Fibroblast of peridontal ligament (primary cell): Measurements from ENCODE around the gene SLC6A3.
"Not testable (repeated sequence)": the region's sequence is repeated elsewhere in the genome, so short reads cannot be mapped to it uniquely, and the experiment has no call there.

Experiments used
- DNase-seq: peaks from one replicate; pipeline ENCODE4 v3.0.0-alpha.2; 2010; ENCODE audit errors: extremely low read depth

Gene SLC6A3

DNA sequence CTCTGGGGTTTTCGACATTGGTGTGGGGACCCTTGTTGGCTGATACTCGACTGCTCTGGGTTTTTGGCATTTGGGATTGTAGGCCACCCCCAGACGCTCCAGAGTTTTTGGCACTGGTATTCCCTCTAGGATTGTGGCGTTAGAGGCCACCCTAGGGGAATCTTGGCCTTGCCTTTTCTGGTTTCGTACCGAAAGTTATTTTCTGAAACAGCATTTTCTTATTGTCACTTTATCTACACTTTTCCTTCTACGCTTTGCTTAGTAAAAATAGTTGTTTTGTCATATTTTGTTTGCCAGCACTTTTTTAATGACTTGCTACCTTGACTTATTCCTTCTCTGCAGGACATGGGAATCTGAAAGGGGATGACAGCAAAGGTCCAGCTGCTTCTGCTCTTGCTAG is 75.2 kb downstream of the SLC6A3 start:
- no peak for DNase-seq

GRCh38 chr5:1368756-1369155 is 76.5 kb downstream of the SLC6A3 start:
- no peak for DNase-seq

- no peak for DNase-seq
Observed at GRCh38 chr5:1368236-1368635, 77.0 kb downstream of the SLC6A3 start.

DNA sequence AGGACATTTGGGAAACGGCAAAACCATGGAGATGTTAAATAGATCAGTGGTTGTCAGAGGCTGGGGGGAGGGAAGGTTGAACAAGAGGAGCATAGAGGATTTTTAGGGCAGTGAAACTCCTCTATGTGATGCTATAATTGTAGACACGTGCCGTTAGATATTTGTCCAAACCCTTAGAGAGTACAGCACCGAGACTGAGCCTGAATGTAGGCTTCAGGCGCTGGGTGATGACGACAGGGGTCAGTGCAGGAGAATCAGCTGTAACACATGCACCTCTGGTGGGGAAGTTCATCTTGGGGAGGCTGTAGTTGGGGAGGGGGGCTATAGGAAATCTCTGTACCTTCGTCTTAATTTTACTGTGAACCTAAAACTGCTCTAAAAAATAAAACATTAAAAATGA is 78.1 kb downstream of the SLC6A3 start:
- no peak for DNase-seq

- no peak for DNase-seq
Observed at GRCh38 chr5:1366514-1366913, 78.7 kb downstream of the SLC6A3 start.

- no peak for DNase-seq
Observed at GRCh38 chr5:1364211-1364610, 81.0 kb downstream of the SLC6A3 start.

DNA sequence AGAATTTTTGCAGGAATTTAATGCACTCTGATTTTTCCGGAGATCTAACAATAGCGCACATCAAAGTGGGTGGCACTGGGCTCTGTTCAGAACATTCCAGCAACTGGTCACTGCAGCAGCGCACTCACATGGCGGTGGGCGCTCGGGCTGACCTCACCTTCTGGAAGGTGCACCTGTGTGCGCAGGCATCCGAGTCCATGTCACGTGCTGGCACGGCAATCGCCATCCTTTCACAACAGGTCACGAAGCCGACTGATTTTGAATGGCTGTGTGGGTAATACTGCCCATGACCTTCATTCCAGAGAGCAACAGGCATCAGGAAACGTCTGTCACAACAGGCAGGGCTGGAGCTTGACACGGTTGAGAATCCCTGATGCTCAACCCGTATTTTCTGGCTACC is 81.7 kb downstream of the SLC6A3 start:
- no peak for DNase-seq

- DNase-seq, result no peak
Observed at GRCh38 chr5:1363160-1363559, 82.1 kb downstream of the SLC6A3 start.

- no peak for DNase-seq
Observed at GRCh38 chr5:1362242-1363015, 82.8 kb downstream of the SLC6A3 start.

DNA sequence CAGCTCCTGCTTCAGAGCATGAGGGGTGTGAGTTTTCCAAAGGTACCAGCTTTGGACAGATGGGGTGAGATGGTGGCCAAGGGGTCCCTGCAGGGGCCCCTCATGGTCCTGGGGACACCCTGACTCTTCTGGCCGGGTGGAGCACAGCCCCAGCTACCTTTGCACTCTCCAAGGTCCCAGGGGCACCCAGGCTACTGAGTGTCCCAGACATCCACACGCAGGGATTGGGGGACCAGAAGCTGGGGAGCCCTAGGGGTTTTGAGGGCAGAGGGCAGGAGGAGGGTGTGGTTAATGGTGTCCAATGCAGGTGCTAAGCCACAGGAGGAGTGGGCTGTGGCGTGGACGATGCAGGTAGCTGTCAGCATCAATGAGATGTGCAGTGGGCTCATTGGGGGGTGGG is 84.4 kb downstream of the SLC6A3 start:
- no peak for DNase-seq

DNA sequence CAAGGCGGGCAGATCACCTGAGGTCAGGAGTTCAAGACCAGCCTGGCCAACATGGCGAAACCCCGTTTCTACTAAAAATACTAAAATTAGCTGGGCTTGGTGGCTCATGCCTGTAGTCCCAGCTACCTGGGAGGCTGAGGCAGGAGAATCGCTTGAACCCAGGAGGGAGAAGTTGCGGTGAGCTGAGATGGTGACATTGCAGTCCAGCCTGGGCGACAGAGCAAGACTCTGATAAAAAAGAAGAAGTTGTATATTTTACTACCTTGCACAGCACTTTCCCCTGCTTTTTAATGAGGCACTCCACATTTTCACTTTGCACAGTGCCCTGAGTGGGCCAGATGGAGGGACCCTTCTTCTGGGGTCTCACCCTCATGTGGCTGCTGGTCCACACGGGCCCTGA is 84.9 kb downstream of the SLC6A3 start:
- not testable (repeated sequence) for DNase-seq

GRCh38 chr5:1359713-1360112 is 85.5 kb downstream of the SLC6A3 start:
- DNase-seq, result no peak

GRCh38 chr5:1359031-1359645 is 86.1 kb downstream of the SLC6A3 start:
- DNase-seq, result no peak

- no peak for DNase-seq
Observed at GRCh38 chr5:1358726-1359025, 86.6 kb downstream of the SLC6A3 start.

- no peak for DNase-seq
Observed at GRCh38 chr5:1357946-1358725, 87.1 kb downstream of the SLC6A3 start.

DNA sequence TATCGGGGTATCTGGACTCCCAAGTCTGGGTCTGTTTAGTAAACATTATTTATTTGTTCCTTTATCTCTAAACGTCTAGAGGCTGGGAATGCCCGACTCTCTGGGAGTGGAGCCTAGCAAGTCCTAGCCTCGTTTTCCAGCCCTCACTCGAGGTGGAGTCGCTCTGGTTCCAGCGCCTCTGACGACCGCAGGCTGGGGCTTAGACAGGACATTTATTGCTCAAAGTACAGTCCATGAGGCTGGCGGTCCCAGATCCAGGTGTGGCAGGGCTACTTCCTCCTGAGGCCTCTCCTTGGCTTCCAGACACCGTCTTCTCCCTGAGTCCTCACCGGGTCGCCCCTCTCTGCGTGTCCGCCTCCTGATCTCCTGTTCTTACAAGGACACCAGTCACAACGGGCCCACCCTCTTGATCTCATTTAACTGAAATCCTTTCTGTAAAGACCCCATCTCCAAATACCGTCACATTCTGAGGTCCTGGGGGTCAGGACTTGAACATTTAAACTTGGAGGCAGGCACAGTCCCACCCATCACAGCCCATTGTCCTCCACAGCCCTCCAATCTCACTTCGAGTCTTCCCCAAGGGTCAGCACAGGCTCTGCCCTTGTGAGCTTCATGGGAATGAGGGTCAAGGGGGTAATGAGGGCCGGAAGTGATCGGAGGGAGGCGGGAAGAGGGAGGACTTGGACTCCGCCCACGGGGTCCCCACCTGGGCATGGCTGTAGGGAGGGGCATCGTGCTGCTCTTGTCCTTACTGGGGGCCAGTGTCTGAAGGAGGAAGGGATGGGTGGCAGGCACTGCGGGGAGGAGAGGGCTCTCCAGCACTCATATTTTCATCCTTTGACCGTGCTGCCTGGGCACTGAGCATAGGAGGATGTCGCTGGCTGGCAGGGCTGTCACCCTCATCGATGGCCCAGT is 88.1 kb downstream of the SLC6A3 start:
- no peak for DNase-seq

DNA sequence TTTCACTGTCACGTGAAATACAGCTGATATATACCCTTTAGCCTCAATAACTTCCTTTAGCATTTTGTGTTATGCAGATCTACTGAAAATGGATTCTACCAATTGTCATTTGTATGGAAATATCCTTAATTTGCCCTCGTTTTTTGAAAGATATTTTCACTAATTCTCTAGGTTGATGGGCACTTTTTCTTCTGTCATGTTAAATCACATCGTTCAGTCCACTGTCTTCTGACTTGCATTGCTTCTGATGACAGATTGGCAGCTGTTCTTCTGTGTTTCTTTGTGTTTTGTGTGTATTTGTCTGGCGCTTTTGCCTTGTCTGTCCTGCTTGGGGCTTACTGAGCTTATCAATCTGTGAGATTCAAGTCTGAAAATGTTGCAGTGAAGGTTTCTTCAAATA is 90.7 kb downstream of the SLC6A3 start:
- no peak for DNase-seq

DNA sequence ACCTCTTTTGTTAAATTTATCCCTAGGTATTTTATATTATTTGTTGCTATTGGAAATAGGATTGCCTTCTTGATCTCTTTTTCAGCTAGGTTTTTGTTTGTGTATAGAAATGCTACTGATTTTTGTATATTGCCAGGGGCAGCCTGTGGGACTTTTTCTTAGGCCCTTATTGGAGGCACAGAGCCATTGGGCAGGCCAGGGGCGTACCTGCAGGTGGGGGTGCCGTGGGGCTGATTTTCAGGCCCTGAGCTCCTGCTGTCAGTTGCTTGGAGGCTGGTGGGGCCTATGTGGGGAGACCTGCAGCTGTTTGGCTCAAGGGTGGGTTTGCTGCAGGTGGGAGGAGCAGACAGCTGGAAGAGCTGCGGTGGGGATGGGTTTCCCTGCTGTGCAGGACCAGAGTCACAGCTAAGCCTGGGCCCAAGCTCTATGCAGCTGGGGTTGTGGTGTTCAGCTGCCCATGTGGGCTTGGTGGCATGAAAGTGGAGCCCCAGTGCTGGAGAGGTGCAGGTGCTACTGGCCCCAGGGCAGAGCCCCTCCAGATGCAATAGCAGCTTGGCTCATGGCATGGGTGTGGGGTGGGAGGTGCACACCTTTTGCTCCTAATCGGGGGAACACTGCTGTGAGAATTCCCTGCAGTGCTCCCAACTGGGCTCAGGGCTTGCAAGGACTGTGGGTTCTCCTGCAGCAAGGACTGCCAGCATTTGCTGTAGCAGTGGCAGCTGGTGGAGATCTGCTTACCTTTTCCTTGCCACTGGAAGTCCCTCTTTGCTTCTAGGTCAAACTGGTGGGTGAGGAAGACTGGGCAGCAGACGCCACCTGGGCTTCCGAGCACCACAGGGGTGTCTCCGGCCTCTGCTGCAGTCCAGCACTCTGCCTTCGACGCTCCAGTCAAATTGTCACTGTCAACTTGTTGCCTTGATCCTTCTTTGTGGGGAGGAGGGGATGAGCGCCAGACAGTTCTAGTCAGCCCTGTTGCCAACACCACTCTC is 92.7 kb downstream of the SLC6A3 start:
- DNase-seq, result no peak

- DNase-seq, result no peak
Observed at GRCh38 chr5:1351156-1351555, 94.1 kb downstream of the SLC6A3 start.

GRCh38 chr5:1349246-1349645 is 96.0 kb downstream of the SLC6A3 start:
- DNase-seq, result no peak

DNA sequence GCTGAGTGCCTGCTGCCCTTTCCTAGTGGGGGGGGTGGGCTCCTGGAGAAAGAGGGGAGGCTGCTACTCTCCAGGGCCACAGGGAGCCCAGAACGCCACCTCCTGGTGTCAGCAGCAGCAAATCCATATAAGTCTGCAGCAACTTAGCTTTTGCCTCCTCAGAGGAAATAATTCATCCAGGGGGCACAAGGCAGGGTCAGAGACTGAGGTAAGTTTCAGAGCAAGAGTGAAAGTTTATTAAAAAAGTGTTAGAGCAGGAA is 96.3 kb downstream of the SLC6A3 start:
- DNase-seq, result no peak
